ENCODE measurements around the gene TSPO2. TPM values are rescaled to one million over a fixed set of nuclear protein-coding genes. Genes with fewer than 3 reads are reported as not detected.

Gene TSPO2
- total RNA-seq, 6 donors from 2014 or later: not detected

DNA sequence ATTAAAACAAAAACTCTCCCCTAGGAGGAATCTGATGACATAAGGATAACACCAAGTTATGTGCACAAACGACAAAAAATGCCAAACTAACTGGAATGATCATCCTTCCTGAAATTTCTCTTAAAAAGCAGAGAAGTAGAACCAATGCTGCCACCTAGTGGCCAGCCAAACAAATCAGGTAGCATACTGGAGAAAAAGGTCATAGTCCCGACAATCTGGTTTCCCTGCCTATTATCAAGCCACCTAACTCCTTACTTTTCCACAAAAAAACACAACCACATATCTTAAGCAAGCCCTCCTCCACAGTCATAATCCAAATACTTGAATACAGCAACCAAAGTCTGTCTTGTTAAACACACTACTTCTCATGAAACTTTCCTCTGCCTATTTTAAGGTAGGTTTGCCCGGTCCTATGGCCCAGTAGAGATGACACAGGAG lies 24.6 kb downstream of the TSPO2 start:
- Histone ChIP-seq H3K4me3 (no peak overlapping the region), H3K4me1 (peaks cover 10 to 17% (median 10%) of the 10 kb centered on the region in 4 donors), H3K27ac (no peak overlapping the region), H3K36me3 (peaks cover 0 to 61% (median 10%) of the 10 kb centered on the region in 4 donors), H3K9me3 (no peaks in the 10 kb centered on the region), H3K27me3 (no peaks in the 10 kb centered on the region)
- peak in 1 of 2 donors; percentile 77 for DNase-seq
- ATAC-seq (ENCODE audit: low FRiP score in 2 of 2): no peak
- TF ChIP-seq CTCF (IDR thresholded peaks at IDR 0.05): peak; percentile 72 to 83 (median 78)
- no peak for TF ChIP-seq EP300 (IDR thresholded peaks at IDR 0.05)
- 29 to 32% methylated on average over 3 of the region's 3 CpGs for WGBS, 2 donors

DNA sequence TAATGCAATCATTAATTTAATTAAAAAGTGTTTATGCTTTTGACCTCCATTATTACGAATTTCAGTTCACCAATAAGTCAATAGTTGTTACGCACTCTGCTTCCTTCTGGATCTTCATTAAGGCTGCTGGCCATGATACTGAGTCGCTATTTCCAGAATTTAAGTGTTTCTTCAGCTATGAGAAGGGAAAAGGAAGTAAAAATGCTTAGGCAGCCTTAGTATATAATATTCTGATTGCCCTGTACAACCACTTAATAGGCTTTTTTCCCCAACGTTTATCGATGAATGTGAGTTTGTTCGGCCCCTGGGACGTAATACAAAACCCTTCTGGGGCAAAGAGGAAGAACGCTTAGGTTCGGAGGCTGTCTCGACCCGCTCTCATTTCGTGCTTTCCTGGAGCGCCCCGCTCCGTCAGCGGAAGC lies 29.2 kb downstream of the TSPO2 start:
- ATAC-seq (ENCODE audit: low FRiP score in 2 of 2) (no peak), DNase-seq (peak; percentile 42 to 89)
- TF ChIP-seq CTCF (IDR thresholded peaks at IDR 0.05) (no peak), POLR2A (IDR thresholded peaks at IDR 0.05) (peak in 1 of 4 donors; percentile 54), POLR2AphosphoS5 (IDR thresholded peaks at IDR 0.05) (peak in 1 of 2 donors; percentile 92)
- peaks cover 31 to 36% (median 34%) of the 10 kb centered on the region in 4 donors for H3K4me1 ChIP-seq
- H3K27ac ChIP-seq: peak overlapping the region; percentile 99 to 100 (median 99)
- peak overlapping the region; percentile 73 to 97 (median 88) for H3K4me3 ChIP-seq
- no peaks in the 10 kb centered on the region for H3K9me3 ChIP-seq
- 0 to 2% methylated on average over 16 of the region's 16 CpGs for WGBS, 2 donors
- no peaks in the 10 kb centered on the region for H3K27me3 ChIP-seq
- peaks cover 0 to 24% (median 7%) of the 10 kb centered on the region in 4 donors for H3K36me3 ChIP-seq

- peak within 1 kb of the TSS; percentile 84 to 97 (median 91) for H3K4me3 ChIP-seq
- no peaks in the 10 kb centered on the region for H3K27me3 ChIP-seq
- ATAC-seq (ENCODE audit: low FRiP score in 2 of 2): peak; percentile 90 to 97
- H3K9me3 ChIP-seq: no peaks in the 10 kb centered on the region
- peak within 1 kb of the TSS; percentile 99 to 100 (median 99) for H3K27ac ChIP-seq
- peak in 2 of 6 experiments; percentile 14 to 32 for TF ChIP-seq CTCF (IDR thresholded peaks at IDR 0.05)
- peak; percentile 49 to 86 (median 74) for TF ChIP-seq POLR2A (IDR thresholded peaks at IDR 0.05)
- peak; percentile 36 to 85 for TF ChIP-seq POLR2AphosphoS5 (IDR thresholded peaks at IDR 0.05)
- TF ChIP-seq EP300 (IDR thresholded peaks at IDR 0.05): no peak
- WGBS, 2 donors: 0% methylated on average over 24 to 63 of the region's 63 CpGs
- H3K4me1 ChIP-seq: peaks cover 32 to 38% (median 35%) of the 10 kb centered on the region in 4 donors
- DNase-seq: peak; percentile 98 to 99
- peaks cover 0 to 22% (median 7%) of the 10 kb centered on the region in 4 donors for H3K36me3 ChIP-seq
These were observed 29.9 kb downstream of the TSPO2 start, which contains the start of gene OARD1 for GRCh38 chr6:41071923-41072835. OARD1 (minus strand) TSS chr6:41072356; CDS start chr6:41071634, 722 bp downstream.

GRCh38 chr6:41072836-41073202 lies 30.6 kb downstream of the TSPO2 start, which contains the start of gene NFYA:
NFYA (plus strand) TSS chr6:41072974; CDS start chr6:41079090, 6,116 bp downstream.
- Histone ChIP-seq H3K9me3 (no peaks in the 10 kb centered on the region), H3K27me3 (no peaks in the 10 kb centered on the region), H3K36me3 (peaks cover 0 to 22% (median 7%) of the 10 kb centered on the region in 4 donors), H3K4me3 (peak within 1 kb of the TSS; percentile 84 to 97 (median 91)), H3K27ac (peak within 1 kb of the TSS; percentile 99 to 100 (median 99)), H3K4me1 (peaks cover 32 to 40% (median 37%) of the 10 kb centered on the region in 4 donors)
- TF ChIP-seq EP300 (IDR thresholded peaks at IDR 0.05) (no peak), CTCF (IDR thresholded peaks at IDR 0.05) (no peak), POLR2AphosphoS5 (IDR thresholded peaks at IDR 0.05) (peak in 1 of 2 donors; percentile 22)
- 2% methylated on average over 15 of the region's 37 CpGs; no CpG with 5 or more reads in 1 of the 2 donors for WGBS, 2 donors
- ATAC-seq (ENCODE audit: low FRiP score in 2 of 2) (peak; percentile 91 to 97), DNase-seq (peak; percentile 99 to 100)

Data from upper lobe of left lung (tissue), 6 donors.